ENCODE measurements around the gene R3HDM4.
"Not testable (repeated sequence)": the region's sequence is repeated elsewhere in the genome, so short reads cannot be mapped to it uniquely, and the experiment has no call there.

Gene R3HDM4

GRCh38 chr19:877992-878660 is 34.9 kb downstream of the R3HDM4 start:
- not testable (repeated sequence) for DNase-seq (ENCODE audit: low read depth in 1 of 2, low spot score in 1 of 2)

DNA sequence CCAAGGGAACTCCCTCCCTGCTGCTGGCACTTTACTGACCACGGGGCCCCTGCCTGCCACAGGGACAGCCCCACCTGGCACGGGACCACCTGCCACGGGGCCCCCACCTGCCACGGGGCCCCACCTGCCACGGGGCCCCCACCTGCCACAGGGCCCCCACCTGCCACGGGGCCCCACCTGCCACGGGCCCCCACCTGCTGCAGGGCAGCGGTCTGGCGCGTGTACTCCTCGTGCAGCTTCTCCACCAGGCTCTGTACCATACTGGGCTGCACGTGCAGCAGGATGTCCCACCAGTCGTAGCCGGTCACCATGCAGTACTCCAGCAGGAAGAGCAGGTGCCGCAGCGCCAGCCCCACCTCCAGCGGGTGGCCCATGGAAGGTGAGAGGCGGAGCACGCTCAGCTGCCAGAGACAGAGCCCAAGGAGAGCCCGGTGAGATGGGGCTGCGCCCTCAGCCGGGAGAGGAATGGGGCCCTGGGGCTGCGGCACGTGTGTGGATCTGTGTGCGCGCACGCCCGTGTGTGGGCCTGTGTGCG is 36.2 kb downstream of the R3HDM4 start:
- no peak for DNase-seq (ENCODE audit: low read depth in 1 of 2, low spot score in 1 of 2)

GRCh38 chr19:876089-876488 is 36.9 kb downstream of the R3HDM4 start:
- no peak for DNase-seq (ENCODE audit: low read depth in 1 of 2, low spot score in 1 of 2)

DNA sequence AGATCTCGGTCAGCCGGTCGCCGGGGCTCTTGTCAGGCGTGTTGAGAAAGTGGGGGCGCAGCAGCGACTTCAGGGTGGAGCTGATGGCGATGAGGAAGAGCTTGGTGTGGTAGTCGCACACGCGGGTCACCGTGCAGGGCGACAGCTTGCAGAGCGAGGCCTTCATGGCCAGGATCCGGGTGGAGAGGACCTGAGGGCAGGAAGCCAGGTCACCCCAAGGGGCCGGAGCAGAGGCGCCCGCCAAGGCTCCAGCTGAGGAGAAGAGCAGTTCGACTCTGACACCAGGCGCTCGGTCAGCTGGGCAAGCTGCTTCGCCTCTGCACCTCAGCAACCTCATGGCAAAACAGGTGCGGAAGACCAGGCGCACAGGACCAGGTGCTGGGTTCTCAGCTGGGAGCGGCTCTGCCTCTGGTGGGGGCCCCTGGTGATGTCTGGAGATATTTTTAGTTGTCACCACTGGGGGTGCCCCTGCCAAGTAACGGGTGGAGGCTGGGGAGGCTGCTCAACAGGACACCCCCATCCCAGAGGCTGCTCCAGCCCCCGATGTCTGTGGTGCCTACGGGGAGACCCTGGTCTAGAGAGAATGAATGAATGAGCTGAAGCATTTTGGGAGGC is 37.6 kb downstream of the R3HDM4 start:
- DNase-seq (ENCODE audit: low read depth in 1 of 2, low spot score in 1 of 2): no peak

GRCh38 chr19:873561-874041 is 39.4 kb downstream of the R3HDM4 start:
- no peak for DNase-seq (ENCODE audit: low read depth in 1 of 2, low spot score in 1 of 2)

- DNase-seq (ENCODE audit: low read depth in 1 of 2, low spot score in 1 of 2): peak in 1 of 2 donors; percentile 40
These were observed 39.9 kb downstream of the R3HDM4 start for GRCh38 chr19:873084-873483.

DNA sequence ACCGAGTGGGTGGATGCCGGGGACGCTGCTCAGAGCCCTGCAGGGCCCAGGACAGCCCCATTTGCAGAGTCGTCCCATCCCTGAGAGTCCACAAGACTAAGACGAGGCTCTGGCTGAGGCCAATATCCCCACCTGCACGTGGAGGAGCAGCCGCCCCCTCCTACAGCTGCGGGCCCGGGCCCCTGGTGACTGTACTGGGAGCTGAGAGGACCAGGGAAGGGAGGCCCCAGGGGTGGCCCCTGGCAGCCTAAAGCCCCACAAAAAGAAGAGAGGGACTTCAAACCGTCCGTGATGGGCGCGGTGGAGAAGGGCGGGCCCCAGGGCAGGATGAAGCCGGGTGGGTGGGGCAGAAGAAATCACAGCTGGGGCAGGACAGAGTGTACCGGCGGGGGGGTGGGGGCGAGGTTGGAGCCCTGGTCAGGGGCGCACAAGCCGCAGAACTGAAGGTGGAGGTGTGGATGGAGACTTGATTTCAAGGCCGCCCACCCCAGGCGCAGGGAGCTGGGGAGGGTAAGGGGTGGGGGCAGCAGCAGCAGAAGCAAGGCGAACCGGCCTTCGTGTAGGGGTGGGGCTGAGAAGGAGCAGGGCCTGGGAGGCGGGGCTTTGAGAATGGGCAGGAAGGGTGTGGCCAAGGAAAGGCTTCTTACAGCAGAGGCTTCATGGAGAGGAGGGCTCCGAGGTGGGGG is 40.6 kb downstream of the R3HDM4 start:
- peak; percentile 38 to 64 for DNase-seq (ENCODE audit: low read depth in 1 of 2, low spot score in 1 of 2)

DNA sequence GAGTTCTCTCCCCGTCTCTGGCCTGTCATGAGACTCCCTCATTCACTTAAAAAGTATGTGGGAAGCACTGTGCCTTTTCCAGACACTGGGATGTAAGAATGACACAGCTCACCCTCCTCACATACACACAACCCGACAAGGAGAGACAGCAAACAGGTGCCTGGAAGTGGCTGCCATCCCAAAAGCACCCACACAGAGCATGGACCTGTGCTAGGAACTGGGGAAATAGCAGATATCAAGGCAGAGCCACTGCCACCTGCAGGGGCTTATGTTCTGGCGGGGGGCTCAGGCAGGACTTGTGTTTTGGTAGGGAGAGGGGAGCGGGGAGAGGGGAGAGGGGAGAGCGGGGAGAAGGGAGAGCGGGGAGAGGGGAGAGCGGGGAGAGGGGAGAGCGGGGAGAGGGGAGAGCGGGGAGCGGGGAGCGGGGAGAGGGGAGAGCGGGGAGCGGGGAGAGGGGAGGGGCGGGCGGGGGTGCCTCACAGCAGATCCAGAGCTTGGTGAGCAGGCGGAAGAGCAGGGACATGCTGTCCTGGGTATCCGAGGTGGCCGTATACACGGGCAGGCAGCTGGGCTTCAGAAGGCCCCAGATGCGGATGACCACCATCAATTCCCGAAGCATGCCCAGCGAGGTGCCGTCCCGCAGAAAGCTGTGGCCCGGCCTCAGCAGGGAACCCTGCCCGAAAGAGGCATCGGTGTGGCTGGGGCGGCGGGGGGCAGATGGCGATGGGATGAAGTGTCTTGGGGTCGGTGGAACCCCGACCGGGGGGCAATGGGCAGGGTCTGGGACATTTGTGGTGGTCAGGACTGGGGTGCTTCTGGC is 41.4 kb downstream of the R3HDM4 start:
- DNase-seq (ENCODE audit: low read depth in 1 of 2, low spot score in 1 of 2): no peak

DNA sequence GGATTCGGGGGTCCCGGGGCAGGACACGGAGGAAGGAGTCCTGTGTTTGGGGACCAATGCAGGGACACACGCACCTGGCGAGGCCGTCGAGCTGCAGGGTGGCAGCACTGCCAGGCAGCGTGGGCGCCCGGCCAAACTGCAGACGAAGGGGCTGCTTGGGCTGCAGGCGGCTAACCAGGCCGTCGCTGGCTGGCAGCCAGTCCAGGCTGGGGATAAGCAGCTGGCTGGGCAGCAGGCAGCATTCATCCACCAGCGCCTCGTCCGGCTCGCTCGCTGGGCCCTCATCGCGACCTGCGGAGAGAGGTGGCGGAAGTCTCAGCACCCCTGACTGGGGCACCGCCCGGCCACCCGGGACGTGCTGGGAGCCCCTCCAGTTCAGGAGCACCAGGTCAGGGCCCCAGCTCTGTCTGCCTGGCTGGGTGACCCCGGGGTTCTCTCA is 42.0 kb downstream of the R3HDM4 start:
- no peak for DNase-seq (ENCODE audit: low read depth in 1 of 2, low spot score in 1 of 2)

DNA sequence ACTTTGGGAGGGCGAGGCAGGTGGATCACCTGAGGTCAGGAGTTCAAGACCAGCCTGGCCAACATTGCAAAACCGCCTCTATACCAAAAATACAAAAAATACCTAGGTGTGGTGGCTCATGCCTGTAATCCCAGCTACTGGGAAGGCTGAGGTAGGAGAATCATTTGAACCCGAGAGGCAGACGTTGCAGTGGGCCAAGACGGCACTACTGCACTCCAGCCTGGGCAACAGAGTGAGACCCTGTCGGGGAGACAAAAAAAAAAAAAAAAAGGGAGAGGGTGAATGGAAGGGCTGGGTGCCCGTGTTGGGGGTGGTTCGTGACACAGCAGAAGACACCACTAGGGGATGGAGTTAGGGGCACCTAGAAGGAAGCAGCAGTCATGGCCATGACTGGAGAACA is 42.7 kb downstream of the R3HDM4 start:
- DNase-seq (ENCODE audit: low read depth in 1 of 2, low spot score in 1 of 2): no peak

DNA sequence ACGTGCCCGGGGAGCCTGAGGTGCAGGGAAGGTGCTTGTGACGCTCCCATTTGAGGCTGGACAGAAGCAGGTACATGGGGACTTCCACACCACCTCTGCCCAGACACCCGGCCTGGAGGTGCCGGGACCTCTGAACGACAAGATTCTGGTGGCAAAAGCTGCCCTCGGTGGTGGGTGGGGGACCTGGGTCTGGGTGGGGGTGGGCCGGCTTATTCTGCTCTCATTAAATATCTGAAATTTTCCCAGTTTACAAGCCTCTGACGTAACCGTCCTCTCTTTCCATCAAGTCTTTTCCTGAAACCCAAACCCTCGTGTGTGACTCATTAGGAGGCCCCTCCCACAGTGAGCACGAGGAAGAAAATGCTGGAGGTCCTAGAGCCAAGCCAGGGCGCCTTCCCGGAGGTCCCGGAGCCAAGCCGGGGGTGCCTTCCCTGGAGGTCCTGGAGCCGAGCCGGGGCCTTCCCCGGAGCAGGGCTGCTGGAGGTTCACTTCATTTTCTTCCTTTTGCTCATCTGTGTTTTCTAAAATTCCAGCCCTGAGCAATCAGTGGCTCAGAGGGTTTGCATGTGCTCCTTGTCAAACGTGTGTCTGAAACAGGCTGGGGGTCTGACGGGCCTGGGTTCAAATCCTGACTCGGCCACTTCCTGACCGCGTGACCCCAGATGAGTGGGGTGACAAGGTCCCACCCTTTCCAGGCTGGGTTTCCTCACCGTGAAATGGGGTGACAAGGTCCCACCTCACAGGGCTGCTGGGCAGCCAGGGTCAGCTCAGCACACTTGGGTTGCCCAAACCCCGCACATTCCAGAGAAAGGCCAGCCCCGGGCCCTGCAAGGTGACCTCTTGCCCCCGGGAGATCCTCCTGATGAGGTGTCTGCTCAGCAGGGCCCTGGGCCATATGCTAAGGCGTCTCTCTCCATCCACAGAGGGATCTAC is 43.5 kb downstream of the R3HDM4 start:
- DNase-seq (ENCODE audit: low read depth in 1 of 2, low spot score in 1 of 2): no peak

- DNase-seq (ENCODE audit: low read depth in 1 of 2, low spot score in 1 of 2): no peak
These were observed 44.4 kb downstream of the R3HDM4 start for GRCh38 chr19:868458-869244.

GRCh38 chr19:867855-868457 is 45.1 kb downstream of the R3HDM4 start:
- DNase-seq (ENCODE audit: low read depth in 1 of 2, low spot score in 1 of 2): no peak

DNA sequence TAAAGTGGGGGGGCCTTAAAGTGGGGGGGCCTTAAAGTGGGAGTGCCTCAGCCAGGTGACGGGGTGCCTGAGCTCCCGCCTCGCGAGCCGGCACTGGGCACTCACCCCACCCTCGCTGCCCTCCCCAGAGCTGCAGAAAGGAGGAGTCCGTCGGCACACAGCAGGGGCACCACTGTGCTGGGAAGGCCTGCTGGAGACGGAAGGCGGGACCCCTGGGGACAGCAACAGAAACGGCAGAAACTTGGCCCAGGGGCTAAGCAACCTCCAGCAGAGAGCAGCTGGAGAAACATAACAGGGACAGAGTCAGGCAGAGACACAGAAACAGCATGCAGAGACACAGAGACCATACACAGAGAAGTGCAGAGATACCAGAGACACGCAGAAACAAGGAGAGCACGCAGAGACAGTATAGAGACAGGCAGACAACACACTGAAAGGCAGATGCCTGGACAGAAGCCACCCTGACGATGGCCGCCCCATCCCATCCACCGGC is 45.7 kb downstream of the R3HDM4 start:
- DNase-seq (ENCODE audit: low read depth in 1 of 2, low spot score in 1 of 2): no peak

DNA sequence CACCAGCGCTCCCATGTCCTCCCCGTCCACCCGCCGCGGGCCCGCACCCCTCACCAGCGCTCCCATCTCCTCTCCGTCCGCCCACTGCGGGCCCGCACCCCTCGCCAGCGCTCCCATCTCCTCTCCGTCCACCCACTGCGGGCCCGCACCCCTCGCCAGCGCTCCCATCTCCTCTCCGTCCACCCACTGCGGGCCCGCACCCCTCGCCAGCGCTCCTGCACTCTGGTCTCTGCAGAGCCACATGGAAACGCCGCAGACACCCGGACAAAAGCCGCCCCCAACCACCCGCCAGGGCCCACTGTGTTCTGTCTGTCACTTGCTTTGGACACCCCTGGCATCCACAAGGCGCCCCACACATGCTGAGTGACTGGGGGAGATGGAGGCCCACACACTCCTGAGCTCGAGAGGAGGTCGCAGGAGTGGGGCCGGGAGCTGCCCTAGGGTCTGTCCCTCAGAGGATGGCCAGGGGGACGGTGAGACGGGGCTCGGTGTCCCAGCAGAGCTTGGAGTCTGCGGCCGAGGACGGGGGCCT is 46.2 kb downstream of the R3HDM4 start:
- DNase-seq (ENCODE audit: low read depth in 1 of 2, low spot score in 1 of 2): no peak

DNA sequence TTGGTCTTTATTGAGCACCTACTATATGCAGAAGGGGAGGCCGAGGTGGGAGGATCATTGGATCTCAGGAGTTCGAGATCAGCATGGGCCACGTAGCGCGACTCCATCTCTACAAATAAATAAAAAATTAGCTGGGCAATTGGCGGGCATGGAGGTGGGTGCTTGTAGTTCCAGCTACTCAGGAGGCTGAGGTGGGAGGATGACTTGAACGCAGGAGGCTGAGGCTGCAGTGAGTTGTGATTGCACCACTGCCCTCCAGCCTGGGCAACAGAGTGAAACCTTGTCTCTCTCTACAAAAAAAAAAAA is 49.8 kb downstream of the R3HDM4 start:
- DNase-seq (ENCODE audit: low read depth in 1 of 2, low spot score in 1 of 2): no peak

DNA sequence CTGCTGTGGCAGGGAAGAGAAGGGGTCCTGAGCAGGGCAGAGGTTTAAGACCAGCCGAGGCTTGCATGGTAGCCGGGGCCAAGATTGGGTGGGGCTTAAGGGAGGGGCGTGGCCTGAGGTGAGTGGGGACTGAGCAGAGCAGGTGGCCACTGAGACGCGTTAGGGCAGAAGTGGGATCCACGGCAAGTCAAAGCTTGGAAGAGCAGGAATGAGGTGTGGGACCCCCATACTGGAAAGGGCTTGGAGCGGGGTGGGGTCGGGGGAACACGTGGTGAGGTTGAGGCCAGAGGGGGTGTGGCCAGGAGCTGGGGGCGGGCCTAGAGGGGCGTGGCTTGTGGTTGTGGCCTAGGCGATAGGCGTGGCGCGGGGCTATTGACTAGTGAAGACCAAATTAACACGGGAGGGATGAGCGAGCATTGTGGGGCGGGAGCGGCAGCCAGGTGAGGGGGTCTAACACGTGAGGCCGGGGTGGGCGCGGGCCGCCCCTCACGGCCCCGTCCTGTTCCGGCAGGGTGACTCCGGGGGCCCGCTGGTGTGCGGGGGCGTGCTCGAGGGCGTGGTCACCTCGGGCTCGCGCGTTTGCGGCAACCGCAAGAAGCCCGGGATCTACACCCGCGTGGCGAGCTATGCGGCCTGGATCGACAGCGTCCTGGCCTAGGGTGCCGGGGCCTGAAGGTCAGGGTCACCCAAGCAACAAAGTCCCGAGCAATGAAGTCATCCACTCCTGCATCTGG is 50.3 kb downstream of the R3HDM4 start:
- DNase-seq (ENCODE audit: low read depth in 1 of 2, low spot score in 1 of 2): peak; percentile 59 to 63
